HG02970 (cell line): Measurements from ENCODE around the gene IRX3.

Experiments
- ATAC-seq: cut with Tn5 transposase; IDR thresholded peaks from one replicate; pipeline ENCODE4 v1.9.1; 2021; ENCODE audit warnings: mild to moderate bottlenecking, moderate library complexity, moderate number of reproducible peaks; ENCODE audit not compliant: unreplicated experiment, low FRiP score

Gene IRX3

DNA sequence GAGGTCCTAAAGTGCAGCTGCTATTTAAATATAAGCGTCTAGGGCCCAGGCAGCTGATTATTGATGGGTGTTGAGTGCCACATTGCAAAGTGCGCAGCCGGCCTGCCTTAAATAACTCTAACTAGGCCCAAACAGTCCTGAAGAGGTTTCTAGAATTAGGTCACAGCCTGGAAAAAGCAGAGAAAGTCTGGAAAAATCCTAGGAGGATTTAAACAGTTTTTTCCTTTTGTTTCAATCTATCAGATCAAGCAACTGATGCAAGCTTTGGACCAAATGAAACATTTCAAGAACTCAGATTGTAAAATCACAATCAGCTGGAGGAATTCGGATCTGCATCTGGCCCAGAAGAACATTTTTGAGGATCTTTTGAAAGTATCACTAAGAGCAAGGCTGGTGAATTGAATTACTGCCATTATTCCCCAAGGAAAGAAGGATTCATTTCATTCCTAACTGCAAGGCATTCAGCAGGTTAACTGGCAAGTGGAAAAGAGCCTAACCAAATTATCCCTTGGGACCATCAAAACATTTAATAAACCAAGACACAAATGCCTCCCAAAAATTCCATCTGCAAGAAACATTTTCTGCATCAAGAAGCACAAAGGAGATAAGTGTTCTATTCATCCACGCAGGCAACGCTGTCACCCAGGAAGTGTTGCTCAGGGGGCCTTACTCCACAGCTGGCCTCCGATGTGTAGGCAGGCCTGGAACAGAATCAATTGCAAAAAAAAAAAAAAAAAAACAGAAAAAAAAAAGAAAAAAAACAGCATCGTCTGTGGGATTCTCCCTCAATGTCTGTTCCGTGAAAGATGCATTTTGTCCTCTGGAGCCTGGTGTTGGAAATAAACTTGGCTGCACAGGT is 46.1 kb downstream of the IRX3 start:
- ATAC-seq = no peak

GRCh38 chr16:54239456-54239855 is 47.1 kb downstream of the IRX3 start:
- ATAC-seq = no peak

- no peak for ATAC-seq
Measured at GRCh38 chr16:54236773-54237172, 49.8 kb downstream of the IRX3 start.

DNA sequence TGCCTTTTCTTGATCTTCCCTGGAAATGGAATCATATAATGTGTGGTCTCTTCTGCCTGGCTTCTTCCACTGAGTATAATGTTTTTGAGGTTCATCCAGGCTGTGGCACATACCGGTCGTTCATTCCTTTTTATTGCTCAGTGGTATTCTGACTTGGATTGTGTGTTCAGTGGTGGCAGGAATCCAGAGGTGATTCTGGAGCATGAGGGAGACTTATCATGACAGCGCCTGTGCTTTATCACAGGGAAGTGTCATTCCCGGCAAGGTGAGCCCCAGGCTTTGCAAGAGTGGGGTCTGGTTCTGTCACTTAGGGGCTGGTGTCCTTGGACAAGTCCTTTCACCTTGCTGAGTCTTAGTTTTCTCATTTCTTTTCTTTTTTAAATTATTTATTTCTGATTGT is 53.0 kb downstream of the IRX3 start:
- ATAC-seq = no peak
